Measurements from ENCODE around the gene RNF157. TPM values are rescaled to one million over a fixed set of nuclear protein-coding genes. Genes with fewer than 3 reads are reported as not detected.
"Not testable (repeated sequence)": the region's sequence is repeated elsewhere in the genome, so short reads cannot be mapped to it uniquely, and the experiment has no call there.

Gene RNF157
- total RNA-seq, 1 experiment from 2014 or later, result 3.5 TPM

- peak in 1 of 2 experiments; percentile 20 for DNase-seq
- peaks cover 14% of the 10 kb centered on the region for H3K4me1 ChIP-seq
- no peaks in the 10 kb centered on the region for H3K27me3 ChIP-seq
- no peak overlapping the region for H3K4me3 ChIP-seq
- H3K27ac ChIP-seq, result no peak overlapping the region
- no peaks in the 10 kb centered on the region for H3K36me3 ChIP-seq
- H3K9me3 ChIP-seq (replicated peaks), result no peaks in the 10 kb centered on the region
These were observed 36.0 kb downstream of the RNF157 start for GRCh38 chr17:76204277-76204676.

GRCh38 chr17:76200354-76200753 is 39.9 kb downstream of the RNF157 start:
- H3K4me1 ChIP-seq, result peaks cover 4% of the 10 kb centered on the region
- no peaks in the 10 kb centered on the region for H3K27me3 ChIP-seq
- H3K9me3 ChIP-seq (replicated peaks), result no peaks in the 10 kb centered on the region
- H3K36me3 ChIP-seq, result no peaks in the 10 kb centered on the region
- H3K27ac ChIP-seq, result no peak overlapping the region
- no peak for DNase-seq
- no peak overlapping the region for H3K4me3 ChIP-seq

DNA sequence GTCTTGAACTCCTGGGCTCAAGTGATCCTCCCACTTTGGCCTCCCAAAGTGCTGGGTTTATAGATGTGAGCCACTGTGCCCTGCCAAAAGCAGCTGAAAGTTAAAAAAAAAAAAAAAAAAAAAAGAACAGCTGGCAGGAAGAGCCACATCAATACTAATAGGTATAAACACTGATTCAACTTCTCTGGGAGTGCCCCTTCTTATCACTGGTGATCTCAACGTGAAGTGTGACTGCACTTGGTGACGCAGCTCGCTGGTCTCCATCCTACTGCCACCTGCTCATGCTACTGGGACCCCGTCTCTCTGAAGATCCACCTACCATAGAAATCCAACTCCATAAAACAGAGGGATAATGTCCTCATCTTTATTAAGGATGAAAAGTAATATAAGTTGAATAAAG is 40.8 kb downstream of the RNF157 start:
- Histone ChIP-seq H3K27me3 (no peaks in the 10 kb centered on the region), H3K27ac (no peak overlapping the region), H3K4me1 (peaks cover 4% of the 10 kb centered on the region), H3K9me3 (replicated peaks) (no peaks in the 10 kb centered on the region), H3K4me3 (no peak overlapping the region), H3K36me3 (no peaks in the 10 kb centered on the region)
- DNase-seq, result peak; percentile 58 to 74

DNA sequence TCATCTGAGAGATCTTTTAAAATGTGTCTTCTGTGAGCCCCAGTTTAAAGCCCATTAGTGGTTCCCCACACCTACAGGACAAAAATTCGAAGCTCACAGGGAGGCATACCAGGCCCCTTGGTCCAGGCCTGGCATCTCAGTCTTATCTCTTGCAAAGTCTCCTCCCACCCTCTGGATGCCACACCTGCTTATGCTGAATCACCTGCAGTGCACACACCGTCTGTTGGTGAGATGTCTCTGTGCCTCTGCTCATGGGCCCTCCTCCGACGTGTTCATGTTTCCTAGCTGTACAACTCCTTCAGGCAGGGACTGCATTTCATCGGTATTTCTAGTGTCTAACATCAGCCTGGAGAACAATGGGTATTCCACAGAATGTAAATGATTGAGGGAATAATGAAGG is 41.6 kb downstream of the RNF157 start:
- DNase-seq, result no peak
- H3K36me3 ChIP-seq, result no peaks in the 10 kb centered on the region
- H3K27me3 ChIP-seq, result no peaks in the 10 kb centered on the region
- no peaks in the 10 kb centered on the region for H3K9me3 ChIP-seq (replicated peaks)
- no peak overlapping the region for H3K4me3 ChIP-seq
- no peak overlapping the region for H3K27ac ChIP-seq
- H3K4me1 ChIP-seq, result peaks cover 4% of the 10 kb centered on the region

DNA sequence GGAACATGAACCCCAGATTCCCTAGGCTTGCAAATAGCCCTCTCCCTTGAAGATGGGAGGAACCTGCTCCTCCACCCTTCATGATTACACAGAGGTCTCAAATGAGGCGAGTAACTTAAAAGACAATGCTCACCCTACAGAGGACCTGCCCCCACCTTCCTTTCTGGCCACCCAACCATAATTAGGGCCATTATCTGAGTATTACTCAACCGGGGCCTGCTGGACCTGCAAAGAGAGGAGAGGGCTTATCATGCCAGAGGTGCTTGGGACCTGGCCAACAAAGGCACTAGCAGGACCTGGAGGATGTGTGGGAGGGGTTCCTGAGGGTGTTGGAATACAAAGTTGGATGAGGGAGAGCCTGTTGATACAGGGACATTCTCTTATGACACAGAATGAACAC is 42.4 kb downstream of the RNF157 start:
- Histone ChIP-seq H3K9me3 (replicated peaks) (no peaks in the 10 kb centered on the region), H3K4me1 (peaks cover 4% of the 10 kb centered on the region), H3K4me3 (no peak overlapping the region), H3K27me3 (no peaks in the 10 kb centered on the region), H3K36me3 (no peaks in the 10 kb centered on the region), H3K27ac (no peak overlapping the region)
- DNase-seq, result no peak

- no peak overlapping the region for H3K27ac ChIP-seq
- H3K36me3 ChIP-seq, result no peaks in the 10 kb centered on the region
- no peak for DNase-seq
- H3K4me1 ChIP-seq, result peaks cover 4% of the 10 kb centered on the region
- H3K4me3 ChIP-seq, result no peak overlapping the region
- H3K9me3 ChIP-seq (replicated peaks), result no peaks in the 10 kb centered on the region
- no peaks in the 10 kb centered on the region for H3K27me3 ChIP-seq
These were observed 43.6 kb downstream of the RNF157 start for GRCh38 chr17:76196675-76197074.

DNA sequence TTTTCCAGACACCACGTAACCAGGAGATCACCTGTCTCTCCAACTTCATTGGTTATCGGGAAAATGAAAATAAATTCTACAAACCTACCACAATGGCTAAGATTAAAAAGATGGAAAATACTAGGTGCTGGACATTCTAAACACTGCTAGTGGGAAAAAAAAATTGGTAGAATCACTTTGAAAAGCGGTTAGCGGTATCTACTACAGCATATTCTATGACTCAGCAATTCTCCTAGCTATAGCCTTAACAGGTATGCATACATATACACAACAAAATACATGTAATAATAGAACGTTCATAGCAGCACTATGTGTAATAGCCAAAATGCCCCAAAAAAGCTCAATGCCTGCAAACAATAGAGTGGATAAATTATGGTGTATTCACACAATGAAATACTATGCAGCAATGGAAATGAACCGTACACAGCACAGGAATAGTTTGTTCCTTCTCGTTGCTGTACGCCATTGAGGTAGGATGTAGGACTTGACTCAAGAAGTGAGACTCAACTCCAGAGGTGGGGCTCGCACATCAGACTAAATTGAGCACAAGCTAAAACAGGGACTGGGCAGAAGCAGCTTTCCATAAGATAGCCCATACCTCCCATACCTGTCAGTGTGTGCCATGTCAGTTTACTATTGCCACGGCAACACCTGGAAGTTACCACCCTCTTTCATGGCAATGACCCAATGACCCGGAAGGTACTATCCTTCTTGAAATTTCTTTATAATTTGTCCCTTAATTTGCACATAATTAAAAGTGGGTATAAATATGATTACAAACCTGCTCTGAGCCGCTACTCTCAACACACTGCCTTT is 44.8 kb downstream of the RNF157 start:
- Histone ChIP-seq H3K4me1 (peaks cover 4% of the 10 kb centered on the region), H3K9me3 (replicated peaks) (no peaks in the 10 kb centered on the region), H3K4me3 (no peak overlapping the region), H3K27ac (no peak overlapping the region), H3K27me3 (no peaks in the 10 kb centered on the region), H3K36me3 (no peaks in the 10 kb centered on the region)
- no peak for DNase-seq

DNA sequence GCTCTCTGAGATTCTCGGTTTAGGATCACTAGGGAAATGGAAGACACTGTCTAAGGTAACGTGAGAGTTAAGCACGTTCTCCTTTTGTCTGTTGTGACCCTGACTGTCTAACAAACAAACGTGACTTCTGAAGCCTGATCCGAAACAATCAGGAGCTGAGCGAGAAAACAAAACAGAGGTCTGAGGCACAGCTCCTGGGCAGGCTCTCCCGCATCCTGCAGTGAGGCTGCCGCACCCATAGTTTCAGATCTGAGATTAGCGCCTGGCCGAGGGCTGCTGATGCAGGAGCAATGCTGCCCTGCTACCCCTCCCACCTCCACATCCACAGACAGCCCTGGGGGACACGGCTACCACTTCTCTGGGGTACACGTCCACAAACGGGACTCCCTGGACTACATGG is 46.7 kb downstream of the RNF157 start:
- Histone ChIP-seq H3K4me1 (no peaks in the 10 kb centered on the region), H3K36me3 (no peaks in the 10 kb centered on the region), H3K27me3 (no peaks in the 10 kb centered on the region), H3K4me3 (no peak overlapping the region), H3K9me3 (replicated peaks) (no peaks in the 10 kb centered on the region), H3K27ac (no peak overlapping the region)
- no peak for DNase-seq

DNA sequence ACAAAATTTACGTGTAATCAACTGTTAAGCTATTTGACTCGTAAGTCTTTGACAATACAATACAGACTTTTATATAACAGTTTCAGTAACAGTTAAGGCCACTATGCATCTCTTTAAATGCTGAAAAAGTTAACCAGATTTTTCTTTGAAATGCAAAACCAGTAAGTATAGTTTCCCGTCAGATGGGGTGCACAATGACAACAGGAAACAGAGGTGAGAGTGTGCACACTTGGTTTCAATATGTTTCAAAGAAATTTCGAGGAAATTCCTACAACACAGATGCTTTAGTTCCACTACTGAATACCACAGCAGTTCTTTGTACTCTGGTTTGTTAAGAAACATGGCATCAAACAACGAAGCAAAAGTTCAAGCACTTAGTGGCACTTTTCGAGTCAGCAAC is 48.4 kb downstream of the RNF157 start:
- no peaks in the 10 kb centered on the region for H3K27me3 ChIP-seq
- H3K4me3 ChIP-seq, result no peak overlapping the region
- no peaks in the 10 kb centered on the region for H3K36me3 ChIP-seq
- H3K9me3 ChIP-seq (replicated peaks), result no peaks in the 10 kb centered on the region
- DNase-seq, result no peak
- H3K27ac ChIP-seq, result no peak overlapping the region
- H3K4me1 ChIP-seq, result no peaks in the 10 kb centered on the region

- no peak for DNase-seq
- Histone ChIP-seq H3K27ac (no peak overlapping the region), H3K9me3 (replicated peaks) (no peaks in the 10 kb centered on the region), H3K36me3 (no peaks in the 10 kb centered on the region), H3K4me3 (no peak overlapping the region), H3K4me1 (no peaks in the 10 kb centered on the region), H3K27me3 (no peaks in the 10 kb centered on the region)
These were observed 50.6 kb downstream of the RNF157 start for GRCh38 chr17:76189741-76190140.

GRCh38 chr17:76189247-76189646 is 51.0 kb downstream of the RNF157 start:
- Histone ChIP-seq H3K27me3 (no peaks in the 10 kb centered on the region), H3K9me3 (replicated peaks) (no peaks in the 10 kb centered on the region), H3K36me3 (no peaks in the 10 kb centered on the region), H3K4me1 (no peaks in the 10 kb centered on the region), H3K27ac (no peak overlapping the region), H3K4me3 (no peak overlapping the region)
- no peak for DNase-seq

DNA sequence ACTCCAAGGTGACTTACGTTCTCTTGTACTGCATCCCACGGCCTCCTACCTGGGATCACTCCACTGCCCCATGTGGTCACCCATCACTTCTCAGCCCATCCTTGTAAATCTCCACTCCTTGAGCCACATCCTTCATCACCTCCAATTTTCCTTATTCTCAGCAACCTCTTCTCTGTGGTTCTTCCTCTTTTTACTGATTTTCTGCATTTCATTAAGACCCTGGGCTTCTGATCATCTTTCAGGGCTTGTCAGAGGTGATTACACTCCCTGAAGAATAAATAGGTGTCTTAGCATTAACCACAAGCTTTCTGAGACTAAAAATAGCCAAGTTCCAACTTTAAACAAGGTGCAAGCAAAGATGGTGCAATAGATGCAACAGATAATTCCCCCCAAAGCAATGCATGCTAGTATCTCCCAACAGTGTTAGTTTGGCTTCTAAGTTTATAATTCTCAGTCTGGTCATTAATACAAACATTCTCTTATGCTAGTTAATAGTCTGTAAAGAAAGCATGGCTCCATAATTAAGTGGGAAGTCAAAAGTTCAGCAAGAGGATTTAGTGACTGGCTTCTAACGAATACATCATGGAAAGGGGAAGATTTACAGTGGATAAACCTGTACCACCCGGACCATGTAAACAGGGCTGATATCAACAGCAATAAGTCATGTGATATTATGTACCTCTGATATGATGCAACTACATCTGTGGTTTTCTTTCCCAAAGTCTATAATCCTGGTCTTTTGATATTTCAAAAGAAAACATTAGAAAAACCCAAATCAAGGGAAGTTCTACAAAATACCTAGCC is 51.9 kb downstream of the RNF157 start:
- Histone ChIP-seq H3K27ac (no peak overlapping the region), H3K36me3 (no peaks in the 10 kb centered on the region), H3K27me3 (no peaks in the 10 kb centered on the region), H3K4me3 (no peak overlapping the region), H3K4me1 (no peaks in the 10 kb centered on the region), H3K9me3 (replicated peaks) (no peaks in the 10 kb centered on the region)
- DNase-seq, result no peak

- H3K9me3 ChIP-seq (replicated peaks); H3K36me3 ChIP-seq; H3K4me1 ChIP-seq; H3K4me3 ChIP-seq; H3K27ac ChIP-seq; DNase-seq; H3K27me3 ChIP-seq: not testable (repeated sequence)
These were observed 53.5 kb downstream of the RNF157 start for GRCh38 chr17:76186774-76187173.

- Histone ChIP-seq H3K4me1 (no peaks in the 10 kb centered on the region), H3K4me3 (no peak overlapping the region), H3K36me3 (no peaks in the 10 kb centered on the region), H3K27ac (no peak overlapping the region), H3K27me3 (no peaks in the 10 kb centered on the region), H3K9me3 (replicated peaks) (no peaks in the 10 kb centered on the region)
- no peak for DNase-seq
These were observed 56.0 kb downstream of the RNF157 start for GRCh38 chr17:76184290-76184689.

GRCh38 chr17:76182016-76182764 is 58.1 kb downstream of the RNF157 start:
- Histone ChIP-seq H3K36me3 (no peaks in the 10 kb centered on the region), H3K4me1 (no peaks in the 10 kb centered on the region), H3K4me3 (no peak overlapping the region), H3K27ac (no peak overlapping the region), H3K27me3 (no peaks in the 10 kb centered on the region), H3K9me3 (replicated peaks) (no peaks in the 10 kb centered on the region)
- peak; percentile 88 to 97 for DNase-seq
